HG02840 (cell line): Measurements from ENCODE around the gene ATPAF2.

Source experiments
- ATAC-seq: cut with Tn5 transposase; IDR thresholded peaks from one replicate; pipeline ENCODE4 v1.9.1; 2021; ENCODE audit warnings: mild to moderate bottlenecking, moderate library complexity, moderate number of reproducible peaks; ENCODE audit not compliant: unreplicated experiment, low FRiP score

ATPAF2 gene

GRCh38 chr17:18040261-18040858, 1.4 kb upstream of the ATPAF2 start:
- ATAC-seq = no peak

GRCh38 chr17:18039535-18040260, 730 bp upstream of the ATPAF2 start:
- peak; percentile 37 for ATAC-seq

- ATAC-seq = no peak
These were observed 668 bp downstream of the ATPAF2 start for GRCh38 chr17:18038149-18038850.

- ATAC-seq = no peak
These were observed 1.5 kb downstream of the ATPAF2 start for GRCh38 chr17:18037486-18037885.

DNA sequence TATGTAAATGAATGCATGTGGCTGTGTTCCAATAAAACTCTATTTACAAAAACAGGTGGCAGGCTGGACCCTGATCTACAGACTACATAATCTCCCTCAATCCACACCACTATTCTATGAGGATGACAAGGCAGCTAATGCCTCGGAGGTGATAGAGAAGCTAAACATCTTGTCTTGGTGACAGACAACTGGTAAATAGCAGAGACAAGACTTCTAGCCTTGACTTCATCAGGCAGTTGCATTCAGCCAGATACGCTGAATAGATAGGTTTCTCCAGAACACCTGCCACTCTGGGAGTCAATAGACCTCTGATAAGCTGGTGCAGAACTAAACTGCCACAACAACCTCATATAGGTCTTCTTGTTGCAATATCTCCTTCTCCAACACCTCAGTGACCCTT, 3.3 kb downstream of the ATPAF2 start:
- ATAC-seq = no peak

- peak; percentile 75 for ATAC-seq
These were observed 5.4 kb downstream of the ATPAF2 start for GRCh38 chr17:18033442-18034099.

GRCh38 chr17:18031955-18032354, 7.0 kb downstream of the ATPAF2 start:
- ATAC-seq = no peak

GRCh38 chr17:18028952-18029540, 9.9 kb downstream of the ATPAF2 start:
- ATAC-seq = no peak

- ATAC-seq = no peak
These were observed 10.6 kb downstream of the ATPAF2 start for GRCh38 chr17:18028114-18028951.

- ATAC-seq = no peak
These were observed 11.7 kb downstream of the ATPAF2 start for GRCh38 chr17:18027280-18027679.

DNA sequence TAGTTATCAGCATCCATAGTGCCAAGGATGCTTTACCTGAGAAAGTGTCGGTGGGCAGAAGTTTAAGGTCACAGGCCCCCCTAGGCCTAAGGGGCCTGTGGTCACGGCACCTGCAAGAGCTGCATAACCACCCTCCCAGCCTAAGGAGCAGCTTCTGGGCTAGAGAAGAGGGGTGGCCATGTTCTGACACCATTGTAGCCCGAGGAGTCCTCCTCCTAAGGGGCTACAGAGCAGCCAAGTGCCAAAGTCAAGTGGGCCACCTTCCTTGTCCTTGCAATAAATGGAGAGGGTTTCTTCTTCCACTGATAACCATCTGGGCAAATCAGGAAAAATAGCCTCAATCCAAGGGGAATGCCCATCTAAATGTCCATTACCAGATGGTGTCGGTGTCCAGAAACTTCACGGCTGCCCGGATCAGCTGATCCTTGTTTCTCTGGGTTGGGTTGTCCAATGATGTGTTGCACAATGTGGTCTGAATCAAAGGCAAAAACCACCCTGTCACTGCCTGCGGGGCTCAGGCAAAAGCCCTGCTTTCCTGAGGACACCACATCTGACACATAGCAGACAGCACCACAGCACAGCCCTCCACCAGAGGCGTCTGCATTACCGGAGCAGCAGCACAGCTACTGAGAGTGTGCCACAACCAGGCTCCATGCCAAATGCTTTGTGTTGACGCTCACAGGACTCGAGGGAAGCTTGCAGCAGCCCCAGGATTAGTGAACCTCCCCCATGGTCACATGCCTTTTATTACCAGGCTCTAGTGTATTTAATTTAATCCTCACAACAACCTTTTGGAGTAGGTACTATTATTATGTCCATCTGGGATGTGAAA, 12.8 kb downstream of the ATPAF2 start:
- no peak for ATAC-seq

DNA sequence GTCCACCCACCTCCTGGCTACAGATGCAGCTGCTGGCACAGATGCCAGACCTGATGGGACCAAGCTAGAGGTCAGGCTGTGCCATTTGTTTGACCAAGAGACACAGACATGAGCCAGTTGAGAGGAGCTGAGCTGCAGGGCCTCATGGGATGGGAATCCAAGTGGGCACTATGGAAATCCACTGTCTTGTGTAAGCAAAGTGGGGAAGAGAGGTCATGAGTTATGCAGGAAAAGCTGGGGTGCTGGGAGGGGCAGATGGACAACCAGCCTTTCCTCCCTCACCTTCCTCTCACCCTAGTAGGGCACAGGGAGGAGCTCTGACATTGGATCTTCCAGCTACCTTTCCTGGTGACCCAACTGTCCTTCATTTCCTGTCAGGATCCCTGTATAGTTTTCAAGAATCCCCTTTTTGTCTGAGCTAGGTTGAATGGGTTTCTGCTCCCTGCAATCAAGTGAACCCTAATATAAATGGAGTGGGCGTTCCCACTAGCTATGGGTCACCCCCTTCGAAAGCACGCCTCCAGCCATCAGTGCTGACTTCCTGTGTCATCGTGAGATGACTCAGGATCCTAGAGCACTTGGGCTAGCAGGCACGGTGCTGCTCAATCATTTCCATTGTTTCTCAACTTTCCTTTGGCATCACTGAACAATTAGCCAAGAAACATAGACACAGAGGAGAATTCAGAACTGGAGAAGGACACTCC, 13.6 kb downstream of the ATPAF2 start:
- ATAC-seq = no peak

DNA sequence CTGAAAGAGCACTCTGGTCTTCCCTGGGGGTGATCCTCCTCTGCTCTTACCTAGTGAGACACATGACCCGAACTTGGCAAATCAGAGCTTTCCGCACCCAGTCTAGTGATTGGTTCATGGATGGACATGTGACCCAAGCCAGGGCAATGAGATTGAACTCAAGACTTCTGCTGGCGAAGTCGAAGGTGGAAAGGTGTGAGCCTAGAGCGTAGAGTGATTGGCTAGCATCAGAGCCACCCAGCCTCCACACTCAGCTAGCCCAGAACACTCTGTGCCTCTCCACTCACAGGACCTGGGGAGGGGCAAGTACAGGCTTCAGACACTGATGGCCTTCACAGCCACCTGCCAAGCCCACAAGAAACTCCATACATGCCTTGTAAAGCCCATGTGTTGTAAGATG, 17.6 kb downstream of the ATPAF2 start:
- no peak for ATAC-seq

DNA sequence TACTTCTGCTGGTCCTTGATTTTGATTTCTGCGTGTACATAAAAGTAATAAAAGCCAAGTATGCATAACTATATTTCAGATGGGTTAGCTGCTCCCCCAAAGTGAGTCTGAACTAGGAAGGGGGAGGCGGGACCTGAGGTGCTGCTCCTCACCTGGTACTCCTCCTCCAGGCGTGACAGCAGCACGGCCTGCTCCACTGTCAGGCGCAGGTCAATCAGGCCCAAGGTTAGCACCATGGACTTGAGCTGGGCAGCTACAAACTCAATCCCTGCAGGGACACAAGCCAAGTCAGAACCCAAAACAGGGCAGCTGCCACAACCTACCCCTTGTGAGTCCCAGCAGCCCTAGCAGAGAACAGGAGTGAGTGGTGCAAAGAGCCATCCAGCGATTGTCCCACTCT, 18.0 kb downstream of the ATPAF2 start:
- ATAC-seq = no peak

DNA sequence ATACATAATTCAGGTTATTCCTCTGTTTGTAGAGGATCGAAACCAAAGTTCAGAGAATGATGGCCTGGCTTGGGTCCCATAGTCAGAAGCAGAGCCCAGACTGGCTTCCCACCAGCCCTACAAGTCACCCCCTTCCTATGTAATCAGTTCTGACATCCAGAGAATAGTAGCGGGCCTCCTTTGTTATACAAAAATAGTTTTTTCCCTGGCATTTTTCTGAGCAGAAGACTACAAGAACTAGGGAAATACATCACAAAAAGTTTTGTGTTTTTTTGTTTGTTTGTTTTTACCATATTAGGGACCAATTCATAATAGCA, 19.2 kb downstream of the ATPAF2 start:
- ATAC-seq = no peak

- no peak for ATAC-seq
These were observed 20.5 kb downstream of the ATPAF2 start for GRCh38 chr17:18018411-18018921.

DNA sequence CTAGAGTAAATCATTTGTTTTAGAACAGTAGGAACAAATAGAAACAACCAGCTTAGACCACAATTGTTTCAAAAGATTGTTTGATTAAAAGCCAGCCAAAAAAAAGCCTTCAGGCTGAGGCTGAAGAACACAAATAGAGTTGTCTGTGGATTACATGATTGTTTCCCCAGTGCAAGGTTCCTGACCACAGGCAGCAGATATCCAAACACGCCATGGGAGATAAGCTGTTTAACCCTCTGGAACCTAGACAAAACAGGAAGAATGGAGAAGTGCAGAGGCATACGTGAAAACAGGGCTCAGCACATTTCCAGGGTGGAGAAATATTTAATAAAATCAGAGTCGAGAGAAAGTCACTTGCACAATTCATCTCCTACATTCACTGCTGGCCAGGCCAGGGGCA, 21.0 kb downstream of the ATPAF2 start:
- no peak for ATAC-seq

- no peak for ATAC-seq
These were observed 22.5 kb downstream of the ATPAF2 start for GRCh38 chr17:18016426-18016825.
